ENCODE measurements around the gene SOAT2. TPM values are rescaled to one million over a fixed set of nuclear protein-coding genes. Genes with fewer than 3 reads are reported as not detected.

SOAT2 gene
- total and polyA plus RNA-seq, 2 of the 4 experiments (the other 2 are of a cell fraction), result 0.18 to 0.39 TPM

GRCh38 chr12:53160673-53161072 lies 57.4 kb downstream of the SOAT2 start:
- Histone ChIP-seq H2AFZ (replicated peaks; ENCODE audit: low read length, poor library complexity) (no peak overlapping the region), H2AK9ac (replicated peaks; ENCODE audit: low read depth, low read length, poor library complexity) (no peak overlapping the region), H2BK5ac (ENCODE audit: low read depth, low read length, poor library complexity, severe bottlenecking) (no peak overlapping the region), H4K5ac (ENCODE audit: low read depth, low read length) (no peak overlapping the region), H2BK15ac (ENCODE audit: low read depth, low read length) (no peak overlapping the region), H3K14ac (replicated peaks; ENCODE audit: low read depth, low read length) (no peak overlapping the region), H3K4me1 (ENCODE audit: control insufficient read depth, insufficient read depth, low read length) (0 out of 2 replicates have a peak, but pooled peaks cover 1% of the 10 kb centered on the region), H3K27me3 (ENCODE audit: control insufficient read depth, insufficient read depth, low read length) (no peaks in the 10 kb centered on the region), H3K9me3 (ENCODE audit: control insufficient read depth, insufficient read depth, low read length) (no peaks in the 10 kb centered on the region), H3K4me3 (ENCODE audit: insufficient read depth, low read depth, low read length) (no peak overlapping the region), H2BK20ac (ENCODE audit: low read depth, low read length) (no peak overlapping the region), H2AK5ac (ENCODE audit: low read depth, low read length) (no peak overlapping the region), H3K9ac (ENCODE audit: low read depth, low read length) (no peak overlapping the region), H3K56ac (ENCODE audit: extremely low read depth, insufficient read depth, low read length) (no peak overlapping the region), H3K18ac (ENCODE audit: low read depth, low read length) (no peak overlapping the region), H4K8ac (ENCODE audit: low read depth in 2 of 2, low read length in 2 of 2) (no peak overlapping the region), H3K4ac (ENCODE audit: low read depth, low read length) (no peak overlapping the region), H3K4me2 (ENCODE audit: low read depth, low read length) (no peak overlapping the region), H2BK120ac (ENCODE audit: low read depth, low read length) (no peak overlapping the region), H3K79me1 (ENCODE audit: low read depth in 1 of 2, low read length in 2 of 2) (no peaks in the 10 kb centered on the region), H4K91ac (ENCODE audit: insufficient read depth, low read depth, low read length) (no peak overlapping the region), H3K23ac (ENCODE audit: low read depth, low read length) (no peak overlapping the region), H4K20me1 (ENCODE audit: insufficient read depth, low read length) (no peaks in the 10 kb centered on the region), H3K9me1 (ENCODE audit: insufficient read depth, low read length) (no peaks in the 10 kb centered on the region), H3K27ac (ENCODE audit: insufficient read depth, low read length) (no peak overlapping the region), H3K36me3 (ENCODE audit: control insufficient read depth, insufficient read depth, low read length) (peaks cover 7% of the 10 kb centered on the region; the same call in 1 of the 2 replicates)
- CTCF ChIA-PET, result interaction anchor here (2.0 to 2.4 kb wide), 3 partner anchors 12 to 95 kb away, joined by 6 to 16 read pairs (median 11); no protein-coding TSS in a partner anchor
- dilution Hi-C loops (cut with HindIII; ENCODE audit: low sequenced_read_pairs, unreplicated experiment) (no loop called here), in situ Hi-C loops (cut with MboI; ENCODE audit: low sequenced_read_pairs) (no loop called here), intact Hi-C loops (cut with micrococcal nuclease) (no loop called here)
- BruUV-seq (replicated peaks), result no TSS peak
- ATAC-seq (ENCODE audit: low read depth) (0 out of 2 replicates have a peak, but pooled peaks have one; percentile 33), DNase-seq (no peak)
- POLR2A ChIA-PET (ENCODE audit: unreplicated experiment), result interaction anchor here (0.9 kb wide), 1 partner anchor 21 kb away, joined by 3 read pairs; no protein-coding TSS in a partner anchor
- TF ChIP-seq POLR2A (IDR thresholded peaks at IDR 0.05; ENCODE audit: low read depth, low read length) (no peak), CHD1 (IDR thresholded peaks at IDR 0.05; ENCODE audit: low read depth, low read length) (no peak), CTCF (conservative IDR thresholded peaks at IDR 0.05; ENCODE audit: low read depth, low read length) (no peak), SMC3 (IDR thresholded peaks at IDR 0.05; ENCODE audit: low read depth, low read length) (no peak), FOS (IDR thresholded peaks at IDR 0.05; ENCODE audit: low read depth, low read length) (no peak), MAFK (IDR thresholded peaks at IDR 0.05; ENCODE audit: low read depth, low read length) (no peak), RCOR1 (IDR thresholded peaks at IDR 0.05; ENCODE audit: insufficient replicate concordance, low read length) (no peak), USF2 (IDR thresholded peaks at IDR 0.05; ENCODE audit: low read depth, low read length) (no peak), RAD21 (IDR thresholded peaks at IDR 0.05; ENCODE audit: low read length) (no peak), MXI1 (IDR thresholded peaks at IDR 0.05; ENCODE audit: borderline replicate concordance, low read depth, low read length) (no peak), MAZ (IDR thresholded peaks at IDR 0.05; ENCODE audit: borderline replicate concordance, low read depth, low read length) (no peak), CEBPB (IDR thresholded peaks at IDR 0.05; ENCODE audit: low read depth, low read length) (no peak), NFE2L2 (IDR thresholded peaks at IDR 0.05; ENCODE audit: low read depth, low read length) (no peak), BHLHE40 (IDR thresholded peaks at IDR 0.05; ENCODE audit: low read depth, low read length) (no peak), RFX5 (IDR thresholded peaks at IDR 0.05; ENCODE audit: low read depth, low read length) (no peak)
- TF ChIP-seq, protein P1, sequence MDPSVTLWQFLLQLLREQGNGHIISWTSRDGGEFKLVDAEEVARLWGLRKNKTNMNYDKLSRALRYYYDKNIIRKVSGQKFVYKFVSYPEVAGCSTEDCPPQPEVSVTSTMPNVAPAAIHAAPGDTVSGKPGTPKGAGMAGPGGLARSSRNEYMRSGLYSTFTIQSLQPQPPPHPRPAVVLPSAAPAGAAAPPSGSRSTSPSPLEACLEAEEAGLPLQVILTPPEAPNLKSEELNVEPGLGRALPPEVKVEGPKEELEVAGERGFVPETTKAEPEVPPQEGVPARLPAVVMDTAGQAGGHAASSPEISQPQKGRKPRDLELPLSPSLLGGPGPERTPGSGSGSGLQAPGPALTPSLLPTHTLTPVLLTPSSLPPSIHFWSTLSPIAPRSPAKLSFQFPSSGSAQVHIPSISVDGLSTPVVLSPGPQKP (IDR thresholded peaks at IDR 0.05; ENCODE audit: borderline replicate concordance, low read depth, low read length), result no peak
- no CpG with 5 or more reads among the region's 2 CpGs for whole genome bisulfite sequencing, 2 experiments (ENCODE audit: extremely low coverage in 2 of 2, insufficient read length in 1 of 2)
